Esophagus muscularis mucosa (tissue), 3 donors: ENCODE data around the gene EIF4G3.

Source experiments
- POLR2A ChIP-seq: fragments of 450-650 bp; IDR thresholded peaks from one replicate; pipeline ENCODE4 v1.6.1; 2017; ENCODE audit warnings: antibody characterized with exemption, moderate library complexity, mild to moderate bottlenecking, low read depth
- TF ChIP-seq, protein P1 (sequence below), 3 experiments: fragments of 200-600 bp in 2 of 3; fragments of 450-650 bp in 1 of 3; sonication (generic) in 2 of 3; IDR thresholded peaks; one replicate each; pipeline ENCODE4 v1.5.1; 2017 to 2019; ENCODE audit warnings: antibody characterized with exemption in 3 of 3, mild to moderate bottlenecking in 2 of 3, moderate library complexity in 1 of 3

DNA sequence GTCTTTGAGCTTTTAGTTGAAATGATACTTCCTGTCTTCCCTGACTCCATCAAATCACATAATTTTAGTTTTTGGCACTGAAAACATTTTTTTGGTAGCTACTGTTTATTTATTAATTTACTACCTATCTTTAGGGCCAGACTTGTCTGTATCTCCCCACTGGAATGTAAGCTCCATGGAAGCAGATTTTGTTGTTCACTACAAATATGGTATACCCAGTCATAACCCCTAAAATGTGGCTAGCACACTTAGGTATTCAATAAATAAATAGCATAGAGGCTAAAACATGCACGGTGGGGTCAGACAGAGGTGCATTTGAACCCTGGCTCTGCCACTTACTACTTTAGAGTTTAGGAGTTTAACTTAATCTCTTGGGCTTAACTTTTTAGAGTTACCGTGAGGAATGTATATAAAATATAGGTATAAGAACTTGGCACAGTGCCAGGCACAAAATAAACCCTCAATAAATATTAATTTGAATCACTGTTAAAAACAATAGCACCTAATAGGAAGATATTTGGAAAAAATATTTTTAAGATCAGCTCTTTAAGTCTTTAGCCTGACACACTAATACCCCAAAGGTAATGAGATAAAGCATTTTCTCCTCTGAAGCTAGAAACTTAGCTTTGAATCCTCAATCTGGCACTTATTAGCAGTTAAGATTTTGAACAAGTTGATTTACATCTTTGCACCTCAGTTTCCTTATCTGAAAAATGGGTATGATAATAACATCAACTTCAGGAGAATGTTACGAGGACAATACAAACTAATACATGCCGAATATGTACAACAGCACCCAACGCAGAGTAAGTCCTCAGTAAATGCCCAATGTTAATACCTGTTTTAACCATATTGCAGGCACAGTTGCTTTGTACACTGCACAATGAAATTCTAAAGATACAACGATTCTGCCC is 330.0 kb downstream of the EIF4G3 start:
- TF ChIP-seq, protein P1, sequence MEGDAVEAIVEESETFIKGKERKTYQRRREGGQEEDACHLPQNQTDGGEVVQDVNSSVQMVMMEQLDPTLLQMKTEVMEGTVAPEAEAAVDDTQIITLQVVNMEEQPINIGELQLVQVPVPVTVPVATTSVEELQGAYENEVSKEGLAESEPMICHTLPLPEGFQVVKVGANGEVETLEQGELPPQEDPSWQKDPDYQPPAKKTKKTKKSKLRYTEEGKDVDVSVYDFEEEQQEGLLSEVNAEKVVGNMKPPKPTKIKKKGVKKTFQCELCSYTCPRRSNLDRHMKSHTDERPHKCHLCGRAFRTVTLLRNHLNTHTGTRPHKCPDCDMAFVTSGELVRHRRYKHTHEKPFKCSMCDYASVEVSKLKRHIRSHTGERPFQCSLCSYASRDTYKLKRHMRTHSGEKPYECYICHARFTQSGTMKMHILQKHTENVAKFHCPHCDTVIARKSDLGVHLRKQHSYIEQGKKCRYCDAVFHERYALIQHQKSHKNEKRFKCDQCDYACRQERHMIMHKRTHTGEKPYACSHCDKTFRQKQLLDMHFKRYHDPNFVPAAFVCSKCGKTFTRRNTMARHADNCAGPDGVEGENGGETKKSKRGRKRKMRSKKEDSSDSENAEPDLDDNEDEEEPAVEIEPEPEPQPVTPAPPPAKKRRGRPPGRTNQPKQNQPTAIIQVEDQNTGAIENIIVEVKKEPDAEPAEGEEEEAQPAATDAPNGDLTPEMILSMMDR (IDR thresholded peaks at IDR 0.05), result no peak
- TF ChIP-seq POLR2A, result no peak
